AG20443 (cell line): ENCODE measurements around the gene TDRD9.

ENCODE experiments used
- DNase-seq: peaks from one replicate; pipeline ENCODE4 v3.0.0; 2012; ENCODE audit warnings: low spot score, mixed read lengths

Gene TDRD9

DNA sequence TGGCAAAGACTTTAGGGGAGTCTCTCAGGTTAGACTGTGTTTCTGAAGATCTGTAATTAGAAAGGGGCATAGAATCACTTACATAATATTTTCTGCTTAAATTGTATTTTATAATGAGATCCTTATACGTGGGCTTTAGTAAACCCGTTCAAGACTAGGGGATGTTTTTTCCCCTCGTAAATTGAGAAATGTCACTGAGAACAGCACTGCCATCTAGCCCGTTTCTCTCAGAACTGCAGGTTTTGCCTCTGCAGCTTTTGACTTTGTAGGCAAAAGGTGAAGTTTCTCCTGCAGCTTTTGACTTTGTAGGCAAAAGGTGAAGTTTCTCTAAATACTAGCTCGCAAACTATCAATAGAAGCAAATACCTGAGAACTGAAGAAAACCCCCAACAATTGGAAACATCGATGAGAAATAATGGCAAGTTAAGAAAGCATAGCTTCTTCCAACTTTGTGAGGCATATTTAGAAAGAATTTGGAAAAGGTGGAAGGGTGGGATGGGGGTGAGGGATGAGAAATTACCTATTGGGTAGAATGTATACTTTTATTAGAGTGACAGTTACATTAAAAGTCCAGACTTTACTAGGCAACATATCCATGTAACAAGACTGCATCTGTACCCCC, 147.4 kb downstream of the TDRD9 start:
- DNase-seq = no peak

DNA sequence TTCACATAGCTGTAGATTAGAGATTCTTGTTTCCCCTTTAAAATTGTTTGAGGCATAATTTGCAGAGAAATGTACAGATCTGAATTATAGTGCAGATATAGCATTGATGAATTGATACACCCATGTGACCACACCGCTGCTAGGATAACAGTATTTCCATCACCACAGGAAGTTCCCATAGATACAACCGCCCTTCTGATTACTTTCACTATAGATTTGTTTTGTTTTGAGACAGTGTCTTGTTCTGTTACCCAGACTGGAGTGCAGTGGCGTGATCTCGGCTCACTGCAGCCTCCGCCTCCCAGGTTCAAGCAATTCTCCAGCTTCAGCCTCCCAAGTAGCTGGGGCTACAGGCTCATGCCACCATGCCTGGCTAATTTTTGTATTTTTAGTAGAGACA, 148.5 kb downstream of the TDRD9 start:
- no peak for DNase-seq

DNA sequence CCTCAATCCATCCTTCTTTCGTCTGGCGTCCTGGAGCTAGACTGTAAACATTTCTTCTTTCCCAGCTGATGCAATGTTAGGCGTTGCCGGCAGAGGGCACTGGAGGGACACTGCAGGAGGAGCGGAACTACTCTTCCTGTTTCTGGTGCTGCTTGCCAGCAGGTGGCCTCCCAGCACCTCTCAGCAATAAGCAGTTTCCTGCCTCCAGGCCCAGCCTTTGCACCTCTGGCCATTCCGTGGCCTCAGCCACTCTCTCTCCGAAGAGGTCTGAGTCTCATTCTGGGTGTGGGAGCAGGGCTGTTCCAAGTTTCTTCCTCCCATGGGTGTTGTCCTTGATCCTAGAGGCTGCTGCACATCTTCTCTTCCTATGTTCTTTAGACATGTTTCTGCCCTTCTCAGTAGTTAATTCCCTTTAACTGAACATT, 149.8 kb downstream of the TDRD9 start:
- DNase-seq = peak; percentile 93

DNA sequence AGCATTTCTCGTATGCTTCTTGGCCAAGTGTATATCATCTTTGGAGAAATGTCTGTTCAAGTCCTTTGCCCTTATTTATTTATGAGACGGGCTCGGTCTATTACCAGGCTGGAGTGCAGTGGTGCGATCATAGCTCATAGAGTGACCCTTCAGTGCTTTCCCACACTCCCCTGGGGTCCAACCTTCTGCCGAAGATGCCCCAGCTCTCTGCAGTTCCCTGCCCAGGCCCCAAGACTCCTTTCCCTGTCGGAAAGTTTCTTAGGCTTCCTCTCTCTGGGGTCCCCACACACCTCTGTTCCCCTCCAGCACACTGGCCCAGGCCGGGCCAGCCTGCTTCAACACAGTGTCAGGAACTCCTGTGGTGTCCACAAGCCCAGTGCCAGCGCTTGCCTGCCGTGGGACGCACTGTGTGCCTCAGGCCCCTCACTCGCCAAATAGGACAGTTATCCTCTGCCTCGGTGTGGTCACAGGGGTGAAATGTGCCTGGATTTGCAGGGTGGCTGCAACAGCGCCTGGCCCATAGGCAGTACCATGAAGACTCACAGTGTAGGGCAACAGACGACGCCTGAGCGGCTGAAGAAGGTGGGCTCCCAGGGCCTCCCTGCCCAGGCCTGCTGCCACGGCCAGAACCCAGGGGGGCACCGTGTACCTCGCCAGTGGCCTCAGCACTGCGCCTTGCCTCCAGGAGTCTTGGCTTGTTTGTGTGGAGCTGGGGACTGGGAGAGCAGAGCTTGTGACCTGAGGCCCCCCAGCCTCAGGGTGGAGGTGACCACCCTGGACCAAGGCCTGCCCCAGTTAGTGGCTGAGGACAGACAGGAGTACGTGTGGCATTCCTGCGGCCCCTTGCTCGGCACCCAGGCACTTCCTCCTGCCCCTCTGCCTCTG, 152.4 kb downstream of the TDRD9 start:
- DNase-seq = no peak

DNA sequence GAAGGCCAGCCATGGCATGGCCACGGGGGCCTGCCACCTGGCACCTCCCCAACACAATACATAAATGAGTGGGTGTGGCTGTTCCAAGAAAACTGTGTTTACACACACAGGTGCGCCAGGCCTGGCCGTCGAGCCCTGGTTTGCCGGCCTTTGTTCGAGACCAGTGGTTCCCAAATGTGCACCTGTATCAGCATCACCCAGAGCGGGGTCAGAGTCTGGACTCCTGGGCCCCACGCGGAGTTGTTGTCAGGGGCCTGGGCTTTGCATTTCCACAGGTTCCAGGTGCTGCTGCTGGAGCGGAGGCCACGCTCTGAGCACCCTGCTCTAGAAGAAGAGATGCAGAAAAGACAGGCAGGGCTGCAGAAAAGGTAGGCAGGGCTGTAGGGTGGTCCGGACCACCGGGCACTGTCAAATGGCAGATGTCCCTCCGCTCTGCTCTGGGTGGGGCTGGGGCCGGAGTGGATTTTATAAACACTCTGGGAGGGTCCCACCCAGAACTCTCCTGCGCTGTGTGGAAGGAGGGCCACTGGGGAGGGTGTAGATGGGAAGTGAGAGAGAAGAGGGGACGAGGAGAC, 153.1 kb downstream of the TDRD9 start:
- DNase-seq = no peak

DNA sequence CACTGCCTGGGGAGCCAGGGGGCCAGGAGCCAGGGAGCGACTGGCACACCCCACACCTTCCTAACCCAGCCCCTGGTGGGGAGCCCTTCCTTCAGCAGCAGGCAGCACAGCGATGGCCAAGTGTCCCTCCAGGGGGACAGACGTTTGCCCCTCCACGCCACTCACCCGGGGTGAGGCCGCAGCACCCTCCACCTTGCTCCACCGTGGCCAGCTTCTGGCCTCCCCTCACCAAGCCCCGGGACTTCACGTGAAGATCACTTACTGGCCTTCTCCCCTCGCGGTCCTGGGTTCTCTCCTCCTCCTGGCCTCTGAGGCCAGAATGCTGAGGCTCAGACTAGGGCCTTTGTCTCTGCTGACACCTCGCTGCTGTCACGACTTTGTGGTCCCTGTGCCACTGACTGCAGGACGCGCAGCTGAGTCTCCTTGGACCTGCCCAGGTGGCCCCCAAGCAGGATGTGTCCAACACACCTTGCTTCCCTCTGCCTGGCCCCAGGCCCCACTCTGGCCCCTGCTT, 153.8 kb downstream of the TDRD9 start:
- DNase-seq = no peak

DNA sequence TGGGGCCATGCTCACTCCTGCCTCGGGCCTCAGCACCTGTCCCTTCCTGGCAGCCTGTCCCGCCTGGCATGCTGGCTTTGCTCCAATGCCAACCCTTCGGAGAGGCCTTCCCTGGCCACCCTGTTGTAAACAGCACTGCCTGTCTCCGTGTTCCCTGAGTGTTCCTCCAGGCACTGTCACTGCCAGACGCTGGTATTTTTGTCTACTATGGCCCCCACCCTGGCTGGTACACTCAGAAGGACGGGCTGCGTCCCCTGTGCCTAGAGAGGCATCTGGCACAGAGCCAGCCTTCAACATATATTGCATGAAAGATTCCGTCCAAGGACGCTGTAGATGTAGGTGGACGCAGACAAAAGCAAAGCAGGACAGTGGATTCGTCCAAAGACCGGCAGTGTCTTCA, 154.6 kb downstream of the TDRD9 start:
- no peak for DNase-seq

DNA sequence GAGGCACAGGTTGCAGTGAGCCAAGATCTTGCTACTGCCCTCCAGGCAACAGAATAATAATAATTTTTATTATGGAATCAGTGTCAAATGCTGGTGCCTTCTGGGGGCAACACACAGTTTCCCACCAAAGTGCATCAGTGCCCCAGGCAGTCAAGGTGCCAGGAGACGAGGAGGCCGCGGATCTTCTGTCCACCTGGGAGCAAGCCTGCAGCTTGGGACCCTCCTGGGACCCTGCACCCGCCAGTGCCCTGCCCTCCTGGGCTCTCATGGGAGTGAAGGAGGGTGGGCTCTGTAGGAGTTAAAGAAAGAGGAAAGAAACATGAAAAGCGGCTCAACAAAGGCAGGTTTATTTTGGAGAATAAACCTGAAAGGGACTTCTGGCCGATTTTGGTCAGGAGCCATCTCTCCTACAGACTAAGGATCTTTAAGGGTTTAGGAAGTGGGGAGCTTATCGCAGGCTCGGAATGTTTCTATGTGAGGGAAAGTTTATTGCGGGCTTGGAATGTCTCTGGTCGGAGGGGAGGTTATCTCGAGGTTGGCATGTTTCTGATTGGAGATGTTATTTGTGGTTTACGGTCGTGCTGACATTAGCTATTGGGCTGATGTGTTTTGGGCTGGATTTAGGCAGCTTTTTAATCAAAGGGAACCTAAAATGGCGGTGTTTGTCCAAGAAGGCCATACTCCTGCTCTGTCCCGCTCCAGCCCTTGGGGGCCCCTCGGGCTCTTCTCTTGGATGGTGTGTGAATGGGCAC, 156.2 kb downstream of the TDRD9 start:
- no peak for DNase-seq

DNA sequence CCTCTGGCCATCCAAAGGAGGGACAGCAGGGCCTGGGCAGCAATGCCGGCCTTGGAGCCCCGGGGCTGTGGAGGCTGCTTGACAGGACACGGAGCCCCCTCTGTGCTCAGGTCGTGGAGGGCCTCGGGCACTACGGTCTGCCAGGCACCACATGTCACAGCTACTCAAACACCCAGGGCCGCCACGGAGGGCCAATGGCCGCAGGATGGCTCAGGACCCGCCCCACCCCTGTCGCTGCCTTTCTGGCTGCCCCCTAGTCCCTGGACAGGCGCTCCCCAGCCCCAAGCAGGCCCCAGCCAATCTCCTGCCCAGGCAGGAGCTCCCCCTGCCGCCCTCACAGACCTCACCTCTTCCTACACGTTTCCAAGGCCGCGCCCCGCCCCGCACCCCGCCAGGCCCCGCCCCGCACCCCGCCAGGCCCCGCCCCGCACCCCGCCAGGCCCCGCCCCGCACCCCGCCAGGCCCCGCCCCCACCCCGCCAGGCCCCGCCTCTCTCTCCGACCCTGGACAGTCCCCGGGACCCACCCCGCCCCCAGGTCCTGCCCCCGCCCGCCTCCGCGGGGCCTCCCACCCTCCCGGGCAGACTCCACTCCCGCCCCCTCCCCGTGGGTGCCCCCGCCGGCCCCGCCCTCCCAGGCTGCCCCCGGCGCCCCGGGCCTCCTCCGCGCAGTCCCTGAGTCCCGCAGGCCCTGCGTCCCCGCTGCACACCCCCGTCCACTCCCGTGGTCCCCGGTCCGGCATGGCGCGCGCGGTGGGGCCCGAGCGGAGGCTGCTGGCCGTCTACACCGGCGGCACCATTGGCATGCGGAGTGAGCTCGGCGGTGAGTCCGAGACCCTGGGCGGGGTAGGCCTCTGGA, 157.0 kb downstream of the TDRD9 start, which contains the start of gene ASPG:
Gene ASPG (plus strand): TSS at position 669 of the 857 bp plus-strand sequence. CDS start 71 bp downstream, at position 740.
- no peak for DNase-seq

DNA sequence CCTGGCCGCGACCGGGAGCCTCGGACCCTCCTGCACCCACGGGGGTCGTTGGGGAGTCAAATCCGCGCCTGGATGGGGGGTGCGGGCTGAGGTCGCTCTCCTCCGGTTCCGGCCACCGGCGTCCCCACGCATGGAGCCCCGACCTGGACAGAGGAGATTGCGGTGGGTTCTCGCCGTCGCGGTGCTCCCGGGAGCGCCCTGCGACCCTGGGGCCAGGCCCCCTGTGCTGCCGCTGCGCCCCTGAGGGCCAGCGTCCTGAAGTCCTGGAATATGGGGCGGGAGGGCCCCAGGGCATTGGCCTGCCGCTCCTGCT, 157.6 kb downstream of the TDRD9 start:
- DNase-seq = no peak

DNA sequence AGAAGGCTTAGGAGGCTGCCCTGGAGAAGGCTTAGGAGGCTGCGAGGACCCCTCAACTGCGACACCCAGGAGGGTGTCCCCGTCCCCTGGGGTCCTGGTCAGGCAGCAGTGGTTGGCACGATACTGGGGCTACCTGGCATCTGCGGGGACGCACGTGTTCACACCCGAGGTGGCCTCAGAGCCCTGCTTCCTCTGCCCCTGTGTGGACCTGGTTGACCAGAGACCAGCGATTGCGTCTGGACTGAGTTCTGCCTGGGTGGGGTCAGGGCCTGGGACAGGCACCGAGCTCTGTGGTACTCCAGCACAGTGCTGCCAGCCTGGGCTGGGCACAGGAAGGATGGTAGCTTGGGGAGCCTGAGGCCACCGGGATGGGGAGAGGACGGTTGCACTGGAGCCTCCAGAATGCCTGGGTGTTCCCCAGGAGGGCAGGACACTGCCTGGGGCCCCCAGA, 158.0 kb downstream of the TDRD9 start:
- no peak for DNase-seq

DNA sequence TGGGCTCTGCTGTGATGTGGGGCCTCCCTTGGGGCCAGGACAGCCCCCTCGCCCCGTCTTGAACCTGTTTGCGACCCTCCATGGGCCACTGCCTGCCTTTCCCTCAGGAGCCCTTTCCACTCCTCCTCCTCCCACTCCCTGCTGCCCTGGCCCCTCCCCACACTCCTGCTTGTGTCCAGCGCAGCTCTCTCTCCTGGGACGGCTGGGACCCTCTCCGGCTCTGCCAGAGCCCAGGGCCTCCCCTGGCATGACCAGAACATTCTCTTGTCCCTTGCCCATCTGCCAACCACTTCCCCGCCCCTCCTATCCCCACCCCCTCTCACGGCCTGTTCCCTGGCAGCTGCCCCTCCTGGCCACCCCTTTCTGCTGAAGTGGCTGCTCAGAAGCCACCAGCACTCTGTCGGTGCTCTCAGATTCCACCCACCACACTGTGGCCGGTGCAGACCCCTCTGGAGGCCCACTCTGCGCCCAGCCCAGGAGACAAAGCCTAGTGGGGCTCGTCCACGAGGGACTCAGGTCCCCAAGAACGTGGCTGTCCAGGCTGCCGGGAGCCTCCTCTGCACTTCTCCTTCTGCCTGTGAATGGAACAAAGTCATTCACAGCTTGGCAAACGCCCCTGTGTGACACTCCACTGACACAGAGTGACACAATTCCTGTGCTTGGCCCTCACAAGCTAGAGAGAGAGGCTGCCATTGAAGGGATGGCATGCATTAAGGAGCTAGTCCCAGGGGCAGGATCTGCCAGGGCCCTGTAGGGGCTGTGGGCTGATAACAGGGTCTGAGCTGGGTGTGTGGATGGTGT, 158.6 kb downstream of the TDRD9 start:
- no peak for DNase-seq

DNA sequence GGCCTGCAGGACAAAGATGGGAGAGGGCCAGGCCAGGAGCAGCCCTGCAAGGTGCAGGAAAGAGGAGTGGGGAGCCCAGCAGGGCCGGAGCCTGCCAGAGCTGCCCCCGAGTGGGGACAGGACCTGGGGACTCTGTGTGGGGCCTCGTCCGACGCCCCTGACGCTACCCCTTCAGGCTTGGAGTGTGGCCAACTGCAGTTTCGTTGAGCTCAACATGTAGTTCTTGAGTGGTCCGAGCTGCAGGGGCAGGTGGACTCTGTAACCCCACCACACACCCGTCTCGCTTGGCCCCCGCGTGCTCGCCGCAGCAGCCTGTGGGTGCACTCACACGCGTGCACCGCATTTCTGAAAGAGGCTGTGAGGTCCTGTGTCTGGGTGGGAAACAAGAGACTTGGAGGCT, 159.2 kb downstream of the TDRD9 start:
- DNase-seq = no peak

DNA sequence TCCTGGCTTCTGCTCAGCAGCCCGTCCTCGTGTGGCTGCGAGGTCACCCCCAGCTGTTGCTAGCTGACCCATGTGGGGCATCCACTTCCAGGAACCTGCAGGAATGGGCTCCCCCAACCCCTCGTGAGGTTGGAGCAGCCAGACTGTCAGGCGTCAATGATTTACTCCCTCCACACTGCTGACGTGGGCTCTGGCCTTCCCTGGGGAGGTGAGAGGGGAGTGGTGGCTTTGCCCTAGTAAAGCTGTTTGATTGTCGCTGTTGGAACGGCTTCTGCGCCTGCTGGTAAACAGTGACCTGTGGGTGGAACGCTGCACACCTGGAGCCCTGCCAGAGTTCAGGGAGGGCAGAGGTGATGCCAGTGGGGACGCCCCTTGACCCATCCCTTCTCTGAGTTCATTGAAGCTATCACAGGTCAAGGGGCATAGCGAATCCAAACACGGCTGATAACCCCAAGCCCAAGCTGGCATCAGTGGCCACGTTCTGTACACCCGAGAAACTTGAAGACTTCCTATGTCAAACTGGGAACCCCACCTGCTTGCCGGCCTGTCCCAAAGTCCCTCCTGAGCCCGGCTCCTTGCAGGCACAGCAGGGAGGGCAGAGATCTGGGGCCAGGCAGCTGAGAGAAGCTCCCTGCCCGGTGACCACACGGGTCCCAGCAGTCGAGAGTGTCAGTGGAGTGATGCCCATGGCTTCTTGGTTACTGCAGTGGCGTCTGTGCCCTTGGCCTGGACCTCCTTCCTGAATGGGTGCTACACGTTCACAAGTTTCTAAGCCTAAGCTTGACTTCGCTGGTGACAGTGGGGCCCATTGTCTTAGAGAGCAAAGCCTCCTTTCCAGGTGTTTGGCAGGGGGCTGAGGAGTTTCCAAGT, 160.0 kb downstream of the TDRD9 start:
- DNase-seq = no peak

DNA sequence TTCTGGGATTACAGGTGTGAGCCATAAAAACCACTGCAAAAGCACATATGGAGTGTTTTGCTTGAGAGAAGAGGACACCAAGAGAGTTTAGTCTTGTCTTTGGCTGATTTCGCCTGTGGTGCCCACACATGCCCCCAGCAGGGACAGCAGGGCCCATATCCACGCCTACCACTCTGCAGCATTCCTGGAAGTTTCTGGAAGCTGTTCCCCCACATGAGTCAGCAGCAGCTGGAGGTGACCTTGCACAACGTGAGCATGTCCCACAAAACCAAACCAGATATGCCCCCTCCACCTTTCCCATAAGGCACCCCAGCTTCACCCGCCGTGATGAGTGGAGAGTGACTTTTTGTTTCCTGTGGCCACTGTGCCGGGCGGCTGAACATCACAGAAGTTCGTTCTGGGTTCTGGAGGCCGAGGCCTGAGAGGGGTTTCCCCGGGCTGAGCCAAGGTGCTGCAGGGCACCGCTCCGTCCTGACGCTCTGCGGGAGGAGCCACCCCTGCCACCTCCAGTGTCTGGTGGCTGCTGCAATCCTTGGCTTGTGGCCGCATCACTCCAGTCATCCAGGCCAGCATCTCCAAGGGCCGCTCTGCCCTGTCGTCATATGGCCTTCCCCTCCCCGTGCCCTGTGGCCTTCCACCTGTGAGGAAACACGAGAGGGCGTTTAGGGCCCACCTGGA, 162.0 kb downstream of the TDRD9 start:
- DNase-seq = no peak

DNA sequence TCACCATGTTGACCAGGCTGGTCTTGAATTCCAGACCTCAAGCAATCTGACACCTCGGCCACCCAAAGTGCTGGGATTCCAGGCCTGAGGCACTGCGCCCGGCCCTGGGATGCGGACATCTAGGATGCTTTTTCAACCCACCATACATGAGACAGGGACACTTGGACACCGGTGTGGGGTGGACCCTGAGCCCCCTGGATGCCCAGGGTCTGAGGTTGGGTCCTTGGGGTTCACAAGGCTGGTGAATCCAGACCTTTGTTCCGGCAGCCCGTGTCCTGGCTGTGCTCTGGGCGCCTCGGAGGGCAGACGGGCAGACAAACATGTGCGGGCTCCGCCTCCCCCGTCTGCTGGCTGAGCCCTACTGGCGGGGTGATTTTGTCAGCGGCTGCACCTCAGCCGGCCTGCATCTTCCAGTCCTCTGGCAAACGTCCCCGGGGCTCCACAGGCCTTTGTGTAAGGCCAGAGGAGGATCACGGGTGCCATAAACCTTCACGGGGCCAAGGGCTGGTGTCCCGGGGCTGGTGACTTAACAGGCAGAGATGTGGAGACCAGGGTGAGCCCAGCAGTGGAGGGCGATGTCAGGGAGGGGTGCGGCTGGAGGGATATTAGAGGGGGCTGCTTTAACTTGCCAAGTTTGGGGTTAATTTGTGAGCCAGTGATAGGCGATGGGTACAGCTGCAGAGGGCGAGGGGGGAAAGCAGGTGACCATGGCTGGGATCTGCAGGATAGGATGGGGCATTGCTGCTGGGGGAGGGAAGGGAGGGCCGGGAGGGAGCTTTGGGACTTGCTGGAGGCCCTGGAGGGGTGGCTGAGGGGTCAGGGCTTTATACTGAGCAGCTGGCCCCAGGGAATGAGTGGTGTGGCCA, 163.0 kb downstream of the TDRD9 start:
- no peak for DNase-seq

DNA sequence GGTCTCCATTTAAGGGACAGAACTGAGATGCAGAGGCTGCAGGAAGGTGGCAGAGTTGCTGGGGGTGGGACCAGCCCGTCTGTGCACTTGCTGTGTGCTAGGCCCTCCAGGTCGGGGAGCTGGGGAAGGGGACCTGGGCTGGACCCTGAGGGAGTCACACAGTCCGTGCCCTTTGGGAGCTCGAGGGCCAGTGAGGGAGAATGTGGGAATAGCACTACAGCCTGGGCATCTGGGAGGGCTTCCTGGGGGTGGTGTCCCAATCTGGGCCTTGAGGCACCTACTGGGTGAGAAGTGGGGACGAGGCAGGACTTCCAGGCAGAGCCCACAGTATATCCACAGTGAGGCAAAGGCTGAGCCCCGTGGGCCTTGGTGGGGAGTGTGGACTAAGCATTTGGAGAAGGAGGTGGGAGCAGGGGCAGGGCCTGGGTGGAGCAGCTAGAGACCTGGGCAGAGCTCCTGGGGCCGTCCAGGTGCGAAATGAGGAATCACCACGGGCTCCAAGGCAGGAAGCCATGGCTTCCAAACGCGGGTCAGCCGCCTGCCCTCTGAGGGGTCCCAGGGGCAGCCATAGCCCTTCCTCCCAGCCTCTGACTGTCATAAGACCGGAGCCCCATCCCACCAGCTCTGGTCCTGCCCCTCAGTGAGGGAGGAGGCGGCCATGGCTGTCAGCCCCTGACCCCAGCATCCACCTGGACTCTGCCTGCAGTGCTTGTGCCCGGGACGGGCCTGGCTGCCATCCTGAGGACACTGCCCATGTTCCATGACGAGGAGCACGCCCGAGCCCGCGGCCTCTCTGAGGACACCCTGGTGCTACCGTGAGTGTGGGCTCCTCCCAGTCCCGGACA, 163.9 kb downstream of the TDRD9 start:
- DNase-seq = no peak
